Panc1 (cell line): ENCODE results near the gene PCCA.

Experiments used
- CTCF ChIP-seq: fragments of 450-650 bp; IDR thresholded peaks from 2 replicates; pipeline ENCODE4 v1.5.1; 2017; ENCODE audit warnings: mild to moderate bottlenecking
- POLR2AphosphoS5 ChIP-seq: IDR thresholded peaks from 2 replicates; pipeline ENCODE4 v1.6.1; 2012; ENCODE audit warnings: mild to moderate bottlenecking, low read depth, low read length, moderate library complexity
- TCF7L2 ChIP-seq: IDR thresholded peaks from 2 replicates; pipeline ENCODE4 v1.6.1; 2011; ENCODE audit warnings: mild to moderate bottlenecking, low read depth, low read length, inconsistent platforms
- TF ChIP-seq, protein P1 (sequence below), 2 experiments: IDR thresholded peaks; 2 replicates each; pipeline ENCODE4 v1.6.1; 2011 to 2012; ENCODE audit warnings: low read depth in 2 of 2, control low read depth in 1 of 2, low read length in 1 of 2, mild to moderate bottlenecking in 1 of 2, moderate library complexity in 1 of 2; ENCODE audit not compliant: insufficient read depth in 1 of 2

GRCh38 chr13:100537486-100537885 lies 448.6 kb downstream of the PCCA start:
- TF ChIP-seq CTCF, result no peak
- TF ChIP-seq, protein P1, sequence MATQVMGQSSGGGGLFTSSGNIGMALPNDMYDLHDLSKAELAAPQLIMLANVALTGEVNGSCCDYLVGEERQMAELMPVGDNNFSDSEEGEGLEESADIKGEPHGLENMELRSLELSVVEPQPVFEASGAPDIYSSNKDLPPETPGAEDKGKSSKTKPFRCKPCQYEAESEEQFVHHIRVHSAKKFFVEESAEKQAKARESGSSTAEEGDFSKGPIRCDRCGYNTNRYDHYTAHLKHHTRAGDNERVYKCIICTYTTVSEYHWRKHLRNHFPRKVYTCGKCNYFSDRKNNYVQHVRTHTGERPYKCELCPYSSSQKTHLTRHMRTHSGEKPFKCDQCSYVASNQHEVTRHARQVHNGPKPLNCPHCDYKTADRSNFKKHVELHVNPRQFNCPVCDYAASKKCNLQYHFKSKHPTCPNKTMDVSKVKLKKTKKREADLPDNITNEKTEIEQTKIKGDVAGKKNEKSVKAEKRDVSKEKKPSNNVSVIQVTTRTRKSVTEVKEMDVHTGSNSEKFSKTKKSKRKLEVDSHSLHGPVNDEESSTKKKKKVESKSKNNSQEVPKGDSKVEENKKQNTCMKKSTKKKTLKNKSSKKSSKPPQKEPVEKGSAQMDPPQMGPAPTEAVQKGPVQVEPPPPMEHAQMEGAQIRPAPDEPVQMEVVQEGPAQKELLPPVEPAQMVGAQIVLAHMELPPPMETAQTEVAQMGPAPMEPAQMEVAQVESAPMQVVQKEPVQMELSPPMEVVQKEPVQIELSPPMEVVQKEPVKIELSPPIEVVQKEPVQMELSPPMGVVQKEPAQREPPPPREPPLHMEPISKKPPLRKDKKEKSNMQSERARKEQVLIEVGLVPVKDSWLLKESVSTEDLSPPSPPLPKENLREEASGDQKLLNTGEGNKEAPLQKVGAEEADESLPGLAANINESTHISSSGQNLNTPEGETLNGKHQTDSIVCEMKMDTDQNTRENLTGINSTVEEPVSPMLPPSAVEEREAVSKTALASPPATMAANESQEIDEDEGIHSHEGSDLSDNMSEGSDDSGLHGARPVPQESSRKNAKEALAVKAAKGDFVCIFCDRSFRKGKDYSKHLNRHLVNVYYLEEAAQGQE (IDR thresholded peaks at IDR 0.05; ENCODE audit: insufficient read depth in 1 of 2, low read depth in 2 of 2, low read length in 1 of 2), result no peak
- no peak for TF ChIP-seq TCF7L2
- TF ChIP-seq POLR2AphosphoS5, result no peak
